Measurements from ENCODE around the gene SLC5A10. TPM values are rescaled to one million over a fixed set of nuclear protein-coding genes. Genes with fewer than 3 reads are reported as not detected.

The SLC5A10 gene
- polyA plus RNA-seq, 3 donors: 0.10 to 0.17 (median 0.12) TPM

GRCh38 chr17:18967916-18968315, 16.0 kb downstream of the SLC5A10 start:
- no peak overlapping the region for H3K4me3 ChIP-seq (replicated peaks in 1 of 3; ENCODE audit: low read depth in 2 of 3, low read length in 3 of 3)
- Mint-ChIP-seq H3K27ac (no peak overlapping the region), H3K27me3 (ENCODE audit: low read depth in 3 of 3) (peaks cover 2 to 11% (median 2%) of the 10 kb centered on the region in 3 donors), H3K4me3 (no peak overlapping the region), H3K4me1 (peaks cover 24% of the 10 kb centered on the region), H3K36me3 (no peaks in the 10 kb centered on the region), H3K9me3 (no peaks in the 10 kb centered on the region)
- H3K79me2 ChIP-seq (ENCODE audit: insufficient read depth, low read length): no peaks in the 10 kb centered on the region
- no peak for DNase-seq
- no peak overlapping the region for H3K4me2 ChIP-seq (replicated peaks; ENCODE audit: extremely low read depth, low read length, poor library complexity, severe bottlenecking)
- WGBS (ENCODE audit: insufficient coverage): 26% methylated on average over 3 of the region's 4 CpGs
- TF ChIP-seq CTCF (IDR thresholded peaks at IDR 0.05): no peak
- H2AFZ ChIP-seq (ENCODE audit: insufficient read depth, low read depth, low read length, poor library complexity, severe bottlenecking): peak overlapping the region; percentile 76
- intact Hi-C loops (cut with micrococcal nuclease): no loop called here
- no peak overlapping the region for H3K9ac ChIP-seq (ENCODE audit: insufficient read depth, low read length, poor library complexity, severe bottlenecking)
- peaks cover 18 to 20% of the 10 kb centered on the region in 2 donors for H3K4me1 ChIP-seq (ENCODE audit: control insufficient read depth in 1 of 2, insufficient read depth in 2 of 2, low read length in 2 of 2)
- H3K27me3 ChIP-seq (ENCODE audit: control insufficient read depth in 2 of 2, insufficient read depth in 2 of 2, low read length in 2 of 2): no peaks in the 10 kb centered on the region
- H4K20me1 ChIP-seq (ENCODE audit: insufficient read depth, low read length): no peaks in the 10 kb centered on the region
- H3K27ac ChIP-seq (ENCODE audit: low read depth in 1 of 2, low read length in 2 of 2): no peak overlapping the region
- H3K9me3 ChIP-seq (replicated peaks in 1 of 2; ENCODE audit: control insufficient read depth in 1 of 2, insufficient read depth in 1 of 2, low read length in 2 of 2): no peaks in the 10 kb centered on the region
- no peaks in the 10 kb centered on the region for H3K36me3 ChIP-seq (replicated peaks in 1 of 2; ENCODE audit: control insufficient read depth in 1 of 2, insufficient read depth in 2 of 2, low read length in 2 of 2)

GRCh38 chr17:18968345-18968744, 16.4 kb downstream of the SLC5A10 start:
- Mint-ChIP-seq H3K36me3 (no peaks in the 10 kb centered on the region), H3K27me3 (ENCODE audit: low read depth in 3 of 3) (peaks cover 2 to 11% (median 2%) of the 10 kb centered on the region in 3 donors), H3K4me3 (no peak overlapping the region), H3K9me3 (no peaks in the 10 kb centered on the region), H3K4me1 (peaks cover 24% of the 10 kb centered on the region), H3K27ac (no peak overlapping the region)
- no peaks in the 10 kb centered on the region for H3K9me3 ChIP-seq (replicated peaks in 1 of 2; ENCODE audit: control insufficient read depth in 1 of 2, insufficient read depth in 1 of 2, low read length in 2 of 2)
- H4K20me1 ChIP-seq (ENCODE audit: insufficient read depth, low read length): no peaks in the 10 kb centered on the region
- no peak overlapping the region for H3K4me2 ChIP-seq (replicated peaks; ENCODE audit: extremely low read depth, low read length, poor library complexity, severe bottlenecking)
- no peak overlapping the region for H3K4me3 ChIP-seq (replicated peaks in 1 of 3; ENCODE audit: low read depth in 2 of 3, low read length in 3 of 3)
- no peaks in the 10 kb centered on the region for H3K79me2 ChIP-seq (ENCODE audit: insufficient read depth, low read length)
- intact Hi-C loops (cut with micrococcal nuclease): no loop called here
- peak overlapping the region; percentile 76 for H2AFZ ChIP-seq (ENCODE audit: insufficient read depth, low read depth, low read length, poor library complexity, severe bottlenecking)
- H3K27me3 ChIP-seq (ENCODE audit: control insufficient read depth in 2 of 2, insufficient read depth in 2 of 2, low read length in 2 of 2): no peaks in the 10 kb centered on the region
- no peak overlapping the region for H3K27ac ChIP-seq (ENCODE audit: low read depth in 1 of 2, low read length in 2 of 2)
- DNase-seq: no peak
- TF ChIP-seq CTCF (IDR thresholded peaks at IDR 0.05): no peak
- H3K36me3 ChIP-seq (replicated peaks in 1 of 2; ENCODE audit: control insufficient read depth in 1 of 2, insufficient read depth in 2 of 2, low read length in 2 of 2): no peaks in the 10 kb centered on the region
- WGBS (ENCODE audit: insufficient coverage): 26% methylated on average over 4 of the region's 4 CpGs
- no peak overlapping the region for H3K9ac ChIP-seq (ENCODE audit: insufficient read depth, low read length, poor library complexity, severe bottlenecking)
- peaks cover 18 to 20% of the 10 kb centered on the region in 2 donors for H3K4me1 ChIP-seq (ENCODE audit: control insufficient read depth in 1 of 2, insufficient read depth in 2 of 2, low read length in 2 of 2)
